H1 (cell line): Measurements from ENCODE around the gene CD38. TPM values are rescaled to one million over a fixed set of nuclear protein-coding genes. Genes with fewer than 3 reads are reported as not detected.

Source experiments
- CTCF ChIA-PET: fragments of 300-600 bp; sonication (Branson Sonifier 250); formaldehyde crosslinking; loops from one replicate; lab custom pipeline; 2021; ENCODE audit not compliant: partially characterized antibody; lab: Charles Lee
- POLR2A ChIA-PET: fragments of 300-600 bp; sonication (Branson Sonifier 250); formaldehyde crosslinking; loops from one replicate; lab custom pipeline; 2021; ENCODE audit warnings: inconsistent platforms; ENCODE audit not compliant: partially characterized antibody; lab: Charles Lee
- DNase-seq, 2 experiments: peaks; one replicate each; pipeline versions ENCODE4 v3.0.0 to v3.0.0-alpha.2; 2010 to 2022; ENCODE audit warnings: low spot score in 2 of 2, low read depth in 1 of 2, mixed read lengths in 1 of 2
- FAIRE-seq: peaks from 2 replicates; lab custom pipeline; 2011; peaks lifted over from hg19 to GRCh38; lab: Jason Lieb, UNC
- H2AFZ ChIP-seq: 2 replicates; pipeline ENCODE4 v1.8.1; 2012; ENCODE audit warnings: low read length, inconsistent platforms
- H2AK5ac ChIP-seq: 2 replicates; pipeline ENCODE4 v1.6.1; 2013; ENCODE audit warnings: low read depth, low read length
- H2BK120ac ChIP-seq: replicated peaks from 2 replicates; pipeline ENCODE3; 2013; ENCODE audit warnings: low read depth, low read length, inconsistent platforms
- H2BK12ac ChIP-seq: 2 replicates; pipeline ENCODE4 v1.6.1; 2013; ENCODE audit warnings: low read depth, low read length
- H2BK15ac ChIP-seq: 2 replicates; pipeline ENCODE4 v1.6.1; 2013; ENCODE audit warnings: low read length
- H2BK20ac ChIP-seq: 2 replicates; pipeline ENCODE4 v1.6.1; 2013; ENCODE audit warnings: low read length
- H2BK5ac ChIP-seq: 2 replicates; pipeline ENCODE4 v1.6.1; 2013; ENCODE audit warnings: low read depth, low read length
- H3K14ac ChIP-seq: 2 replicates; pipeline ENCODE4 v1.6.1; 2013; ENCODE audit warnings: inconsistent platforms; ENCODE audit not compliant: insufficient read length
- H3K18ac ChIP-seq: 2 replicates; pipeline ENCODE4 v1.6.1; 2013; ENCODE audit warnings: low read length; ENCODE audit errors: extremely low read depth
- H3K23ac ChIP-seq: 2 replicates; pipeline ENCODE4 v1.6.1; 2013; ENCODE audit warnings: inconsistent platforms; ENCODE audit not compliant: insufficient read length
- H3K23me2 ChIP-seq: 2 replicates; pipeline ENCODE4 v1.6.1; 2013; ENCODE audit warnings: low read depth, low read length
- H3K27ac ChIP-seq: 2 replicates; pipeline ENCODE4 v1.6.1; 2011; ENCODE audit warnings: low read depth, low read length, inconsistent platforms
- H3K27me3 ChIP-seq, 4 experiments: replicated peaks in 1 of 4; 1 replicate in 1 of 4; 2 replicates in 3 of 4; pipeline versions ENCODE4 v1.6.1 to v1.8.1; 2011 to 2013; ENCODE audit warnings: low read length in 3 of 4, mild to moderate bottlenecking in 3 of 4, inconsistent platforms in 2 of 4, mixed read lengths in 2 of 4, moderate library complexity in 1 of 4; ENCODE audit not compliant: control insufficient read depth in 3 of 4, insufficient read depth in 3 of 4; ENCODE audit errors: extremely low read depth in 1 of 4
- H3K36me3 ChIP-seq, 4 experiments: 2 replicates each; pipeline versions ENCODE4 v1.6.1 to v1.8.1; 2011 to 2013; ENCODE audit warnings: mild to moderate bottlenecking in 4 of 4, low read length in 3 of 4, moderate library complexity in 2 of 4, control low read depth in 1 of 4, inconsistent platforms in 1 of 4; ENCODE audit not compliant: insufficient read depth in 4 of 4, control insufficient read depth in 2 of 4
- H3K4ac ChIP-seq: replicated peaks from 2 replicates; pipeline ENCODE3; 2013; ENCODE audit warnings: low read length, low read depth, mixed read lengths, inconsistent platforms; ENCODE audit not compliant: insufficient read length
- H3K4me1 ChIP-seq, 4 experiments: replicated peaks in 1 of 4; 1 replicate in 1 of 4; 2 replicates in 3 of 4; pipeline versions ENCODE4 v1.6.1 to v1.8.1; 2011 to 2013; ENCODE audit warnings: low read length in 3 of 4, inconsistent platforms in 2 of 4, mixed read lengths in 1 of 4; ENCODE audit not compliant: insufficient read depth in 4 of 4, control insufficient read depth in 3 of 4
- H3K4me2 ChIP-seq, 2 experiments: 2 replicates each; pipeline versions ENCODE4 v1.6.1 to v1.8.1; 2011 to 2013; ENCODE audit warnings: low read depth in 2 of 2, low read length in 2 of 2, control low read depth in 1 of 2, inconsistent platforms in 1 of 2, mild to moderate bottlenecking in 1 of 2; ENCODE audit not compliant: insufficient read depth in 1 of 2
- H3K4me3 ChIP-seq, 4 experiments: fragments of 200-600, 300-600 bp in 1 of 4; sonication (generic), shearing (Covaris generic), sonication (Bioruptor Twin) in 1 of 4; 2 replicates each; pipeline versions ENCODE4 v1.5.1 to v1.8.1; 2011 to 2016; ENCODE audit warnings: low read length in 4 of 4, low read depth in 3 of 4, control low read depth in 2 of 4, inconsistent platforms in 2 of 4, mild to moderate bottlenecking in 2 of 4, mixed read lengths in 1 of 4, moderate library complexity in 1 of 4; ENCODE audit not compliant: insufficient read depth in 2 of 4; ENCODE audit errors: extremely low read depth in 1 of 4
- H3K56ac ChIP-seq: replicated peaks from 2 replicates; pipeline ENCODE3; 2013; ENCODE audit warnings: low read depth, mild to moderate bottlenecking, mixed read lengths, low read length, inconsistent platforms; ENCODE audit not compliant: insufficient read length
- H3K79me1 ChIP-seq: 2 replicates; pipeline ENCODE4 v1.6.1; 2013; ENCODE audit warnings: low read depth, low read length, control low read depth
- H3K79me2 ChIP-seq, 2 experiments: 2 replicates each; pipeline versions ENCODE4 v1.6.1 to v1.8.1; 2012 to 2013; ENCODE audit warnings: low read length in 2 of 2, mild to moderate bottlenecking in 2 of 2, inconsistent platforms in 1 of 2; ENCODE audit not compliant: insufficient read depth in 2 of 2, control insufficient read depth in 1 of 2
- H3K9ac ChIP-seq, 4 experiments: replicated peaks in 1 of 4; 1 replicate in 1 of 4; 2 replicates in 3 of 4; pipeline versions ENCODE4 v1.6.1 to v1.8.1; 2011 to 2013; ENCODE audit warnings: low read depth in 3 of 4, low read length in 3 of 4, control low read depth in 2 of 4, mild to moderate bottlenecking in 2 of 4, moderate library complexity in 2 of 4, inconsistent platforms in 1 of 4; ENCODE audit errors: extremely low read depth in 1 of 4
- H3K9me3 ChIP-seq, 2 experiments: 2 replicates each; pipeline versions ENCODE4 v1.6.1 to v1.8.1; 2012 to 2013; ENCODE audit warnings: mild to moderate bottlenecking in 2 of 2, moderate library complexity in 2 of 2, control low read depth in 1 of 2, inconsistent platforms in 1 of 2, low read depth in 1 of 2, low read length in 1 of 2, mixed read lengths in 1 of 2; ENCODE audit not compliant: insufficient read depth in 2 of 2
- H4K20me1 ChIP-seq, 2 experiments: replicated peaks in 1 of 2; 2 replicates each; pipeline versions ENCODE3 to v1.8.1; 2011 to 2013; ENCODE audit warnings: inconsistent platforms in 2 of 2, low read length in 2 of 2, mild to moderate bottlenecking in 1 of 2; ENCODE audit not compliant: insufficient read depth in 2 of 2, control insufficient read depth in 1 of 2
- H4K5ac ChIP-seq: 2 replicates; pipeline ENCODE4 v1.6.1; 2013; ENCODE audit warnings: low read length, low read depth, mixed read lengths, inconsistent platforms; ENCODE audit not compliant: insufficient read length
- H4K8ac ChIP-seq: 2 replicates; pipeline ENCODE4 v1.8.0; 2013; ENCODE audit warnings: mild to moderate bottlenecking, moderate library complexity, low read length, inconsistent platforms; ENCODE audit not compliant: insufficient read depth; ENCODE audit errors: extremely low read depth
- H4K91ac ChIP-seq: replicated peaks from 2 replicates; pipeline ENCODE3; 2013; ENCODE audit warnings: low read length, mixed read lengths, inconsistent platforms; ENCODE audit not compliant: insufficient read length
- ATF2 ChIP-seq: IDR thresholded peaks from 2 replicates; pipeline ENCODE4 v1.6.1; 2012; ENCODE audit warnings: low read length, inconsistent platforms
- CBX8 ChIP-seq: fragments of 300-800, 300-1000 bp; sonication (generic); IDR thresholded peaks from 2 replicates; pipeline ENCODE4 v1.7.1; 2016; ENCODE audit warnings: low read depth, low read length, borderline replicate concordance
- CHD2 ChIP-seq: IDR thresholded peaks from 2 replicates; pipeline ENCODE4 v1.6.1; 2012; ENCODE audit warnings: low read length, improper control_type of control experiment
- CREB1 ChIP-seq: IDR thresholded peaks from 2 replicates; pipeline ENCODE4 v1.6.1; 2012; ENCODE audit warnings: inconsistent platforms
- GTF2F1 ChIP-seq: IDR thresholded peaks from 2 replicates; pipeline ENCODE4 v1.6.1; 2012; ENCODE audit warnings: low read depth, low read length, improper control_type of control experiment, borderline replicate concordance
- NRF1 ChIP-seq: IDR thresholded peaks from 2 replicates; pipeline ENCODE4 v1.6.1; 2011; ENCODE audit warnings: mild to moderate bottlenecking, low read depth, low read length, improper control_type of control experiment
- POLR2AphosphoS5 ChIP-seq: IDR thresholded peaks from 2 replicates; pipeline ENCODE4 v1.6.1; 2011; ENCODE audit warnings: low read depth, low read length
- RAD21 ChIP-seq, 2 experiments: IDR thresholded peaks in 1 of 2; conservative IDR thresholded peaks in 1 of 2; 2 replicates each; pipeline ENCODE4 v1.6.1; 2011; ENCODE audit warnings: low read depth in 2 of 2, low read length in 2 of 2, improper control_type of control experiment in 1 of 2, inconsistent platforms in 1 of 2, mild to moderate bottlenecking in 1 of 2, moderate library complexity in 1 of 2
- RFX5 ChIP-seq: IDR thresholded peaks from 2 replicates; pipeline ENCODE4 v1.6.1; 2011; ENCODE audit warnings: low read depth, low read length, improper control_type of control experiment, borderline replicate concordance
- RNF2 ChIP-seq: fragments of 200-900, 300-1000 bp; sonication (generic); IDR thresholded peaks from 2 replicates; pipeline ENCODE4 v1.7.1; 2016; ENCODE audit warnings: borderline replicate concordance, low read depth, mild to moderate bottlenecking, antibody characterized with exemption, low read length; ENCODE audit not compliant: poor library complexity, severe bottlenecking; ENCODE audit errors: missing control alignments
- SP1 ChIP-seq: IDR thresholded peaks from 2 replicates; pipeline ENCODE4 v1.6.1; 2011; ENCODE audit warnings: low read depth, low read length
- TAF1 ChIP-seq: IDR thresholded peaks from 2 replicates; pipeline ENCODE4 v1.6.1; 2011; ENCODE audit warnings: mild to moderate bottlenecking, low read depth, low read length
- WGBS, 2 experiments: shearing (Covaris generic) in 1 of 2; methylation state at CpG; one replicate each; pipeline versions ENCODE4 v1.1.6 to v1.1.7; 2013 to 2015; ENCODE audit warnings: low lambda C conversion rate in 2 of 2, mixed read lengths in 2 of 2, inconsistent platforms in 1 of 2, low coverage in 1 of 2, missing lambda C conversion rate in 1 of 2; ENCODE audit not compliant: insufficient replicate concordance in 2 of 2, insufficient coverage in 1 of 2, insufficient read length in 1 of 2; ENCODE audit errors: extremely low coverage in 1 of 2, missing lambda C conversion rate in 1 of 2; 5-methylcytosine and 5-hydroxymethylcytosine counted together
- polyA plus RNA-seq, 7 experiments: library from polyadenylated mRNA; depleted of rRNA in 3 of 7; stranded (reverse) in 5 of 7; unstranded in 2 of 7; fragments of >200 nt in 5 of 7; fragments of 200-250 nt in 2 of 7; gene quantifications; 1 replicate in 5 of 7; 2 replicates in 1 of 7; 4 replicates in 1 of 7; pipeline versions ENCODE4 v1.2.1 to v1.2.3, GENCODE V29; 2011 to 2013; ENCODE audit warnings: missing spikeins in 2 of 7, mixed read lengths in 2 of 7
- total RNA-seq: library from RNA; stranded (reverse); fragmentation: NEBNext Ultra II Directional; extraction: Animal tissue kit (Norgen Biotek cat#: 25700); gene quantifications from 2 replicates; pipeline ENCODE4 v1.2.1, GENCODE V29; 2021

CD38 gene
- total and polyA plus RNA-seq, 2 of the 8 experiments (the other 6 are each of a cell fraction or from before 2014, with no cell fraction given), result 0.14 to 0.24 TPM

- H4K5ac ChIP-seq, result no peak overlapping the region
- no peaks in the 10 kb centered on the region for H3K79me2 ChIP-seq
- no peaks in the 10 kb centered on the region for H3K36me3 ChIP-seq
- H4K20me1 ChIP-seq, result no peaks in the 10 kb centered on the region
- H2BK5ac ChIP-seq, result no peak overlapping the region
- no peaks in the 10 kb centered on the region for H3K23me2 ChIP-seq
- FAIRE-seq, result no peak
- no peak overlapping the region for H4K8ac ChIP-seq
- H3K9ac ChIP-seq, result no peak overlapping the region
- H3K14ac ChIP-seq, result no peak overlapping the region
- no peak overlapping the region for H4K91ac ChIP-seq
- POLR2A ChIA-PET, result no interaction called here
- no peak overlapping the region for H3K23ac ChIP-seq
- H2BK120ac ChIP-seq, result no peak overlapping the region
- H2BK15ac ChIP-seq, result no peak overlapping the region
- H2BK12ac ChIP-seq, result no peak overlapping the region
- H3K4me3 ChIP-seq, result no peak overlapping the region
- 95% methylated on average over 1 of the region's 1 CpG; no CpG with 5 or more reads in 1 of the 2 experiments for WGBS, 2 experiments
- H3K79me1 ChIP-seq, result no peaks in the 10 kb centered on the region
- H3K27me3 ChIP-seq, result no peaks in the 10 kb centered on the region
- H3K27ac ChIP-seq, result no peak overlapping the region
- H3K4me1 ChIP-seq, result no peaks in the 10 kb centered on the region; a peak in 1 of 7 replicates
- H3K18ac ChIP-seq, result no peak overlapping the region
- H2BK20ac ChIP-seq, result no peak overlapping the region
- H3K56ac ChIP-seq, result no peak overlapping the region
- no peak overlapping the region for H2AK5ac ChIP-seq
- no peak for DNase-seq
- H3K4ac ChIP-seq, result no peak overlapping the region
- no peak overlapping the region for H3K4me2 ChIP-seq
- no peak overlapping the region for H2AFZ ChIP-seq
- H3K9me3 ChIP-seq, result peaks cover 0 to 8% of the 10 kb centered on the region in 2 experiments; a peak in 1 of 4 replicates
- TF ChIP-seq CBX8, result no peak
- TF ChIP-seq CREB1, result no peak
- no peak for TF ChIP-seq ATF2
- TF ChIP-seq POLR2AphosphoS5, result no peak
- TF ChIP-seq RAD21 (IDR thresholded peaks at IDR 0.05 in 1 of 2, conservative IDR thresholded peaks at IDR 0.05 in 1 of 2; ENCODE audit: low read depth in 2 of 2, low read length in 2 of 2), result no peak
- TF ChIP-seq SP1, result no peak
- no peak for TF ChIP-seq RNF2
- no peak for TF ChIP-seq GTF2F1
- no peak for TF ChIP-seq CHD2
- no peak for TF ChIP-seq RFX5
- TF ChIP-seq NRF1, result no peak
- no peak for TF ChIP-seq TAF1
- TF ChIP-seq, all 59 proteins: peak for 0
- CTCF ChIA-PET, result interaction anchor here (1.1 to 1.6 kb wide), 3 partner anchors 12 to 31 kb away, joined by 3 to 5 read pairs (median 3); no protein-coding TSS in a partner anchor
These were observed 59.5 kb downstream of the CD38 start for GRCh38 chr4:15837591-15837990.
